ENCODE data around the gene FCN3.

The FCN3 gene

GRCh38 chr1:27358038-27358927, 16.3 kb downstream of the FCN3 start:
- no peak for DNase-seq (ENCODE audit: low spot score)

GRCh38 chr1:27357281-27358037, 17.2 kb downstream of the FCN3 start:
- peak; percentile 78 for DNase-seq (ENCODE audit: low spot score)

- DNase-seq (ENCODE audit: low spot score): no peak
These were observed 17.9 kb downstream of the FCN3 start for GRCh38 chr1:27356619-27357280.

GRCh38 chr1:27356277-27356618, 18.4 kb downstream of the FCN3 start:
- no peak for DNase-seq (ENCODE audit: low spot score)

- no peak for DNase-seq (ENCODE audit: low spot score)
These were observed 18.9 kb downstream of the FCN3 start for GRCh38 chr1:27355683-27356082.

- no peak for DNase-seq (ENCODE audit: low spot score)
These were observed 21.0 kb downstream of the FCN3 start for GRCh38 chr1:27353629-27354028.

GRCh38 chr1:27353166-27353565, 21.5 kb downstream of the FCN3 start:
- DNase-seq (ENCODE audit: low spot score): no peak

GRCh38 chr1:27351541-27352107, 23.0 kb downstream of the FCN3 start:
- DNase-seq (ENCODE audit: low spot score): no peak

- DNase-seq (ENCODE audit: low spot score): no peak
These were observed 23.7 kb downstream of the FCN3 start for GRCh38 chr1:27350663-27351540.

- DNase-seq (ENCODE audit: low spot score): no peak
These were observed 24.6 kb downstream of the FCN3 start for GRCh38 chr1:27349784-27350662.

GRCh38 chr1:27348861-27349783, 25.5 kb downstream of the FCN3 start:
- no peak for DNase-seq (ENCODE audit: low spot score)

GRCh38 chr1:27346991-27347624, 27.5 kb downstream of the FCN3 start:
- DNase-seq (ENCODE audit: low spot score): no peak

- DNase-seq (ENCODE audit: low spot score): no peak
These were observed 28.3 kb downstream of the FCN3 start for GRCh38 chr1:27346357-27346756.

GRCh38 chr1:27345272-27345671, 29.4 kb downstream of the FCN3 start:
- DNase-seq (ENCODE audit: low spot score): no peak

GRCh38 chr1:27343639-27344025, 31.0 kb downstream of the FCN3 start:
- no peak for DNase-seq (ENCODE audit: low spot score)

- no peak for DNase-seq (ENCODE audit: low spot score)
These were observed 31.6 kb downstream of the FCN3 start for GRCh38 chr1:27342778-27343638.

GRCh38 chr1:27342391-27342777, 32.2 kb downstream of the FCN3 start:
- DNase-seq (ENCODE audit: low spot score): no peak

All from COLO829 (cell line).